ENCODE data around the gene ADISSP.

Gene ADISSP

GRCh38 chr20:3704087-3704486 lies 63.5 kb downstream of the ADISSP start:
- H3K4me3 ChIP-seq (ENCODE audit: low read depth, low read length) = no peak overlapping the region
- no peak for DNase-seq (ENCODE audit: low read depth)
